WTC11 (cell line): ENCODE data around the gene ZNF391.

Experiments
- ATF3 ChIP-seq: sonication (generic); formaldehyde crosslinking; conservative IDR thresholded peaks from 2 replicates; pipeline ENCODE4 v1.8.1; 2022; ENCODE audit warnings: mild to moderate bottlenecking, missing genetic modification reagents
- CTCF ChIP-seq: fragments of 200-600 bp; IDR thresholded peaks from 2 replicates; pipeline ENCODE4 v1.8.0; 2022; ENCODE audit warnings: antibody characterized with exemption
- ESRRA ChIP-seq: sonication (generic); formaldehyde crosslinking; IDR thresholded peaks from 2 replicates; pipeline ENCODE4 v1.8.1; 2022; ENCODE audit warnings: mild to moderate bottlenecking, missing genetic modification reagents, borderline replicate concordance
- FOXP1 ChIP-seq: sonication (generic); formaldehyde crosslinking; IDR thresholded peaks from 2 replicates; pipeline ENCODE4 v1.8.0; 2022; ENCODE audit warnings: missing genetic modification reagents, mild to moderate bottlenecking, moderate library complexity, borderline replicate concordance
- IRF2 ChIP-seq: sonication (generic); formaldehyde crosslinking; IDR thresholded peaks from 2 replicates; pipeline ENCODE4 v1.8.0; 2022; ENCODE audit warnings: low read depth, missing genetic modification reagents, borderline replicate concordance
- JUN ChIP-seq: sonication (generic); formaldehyde crosslinking; IDR thresholded peaks from 2 replicates; pipeline ENCODE4 v1.8.0; 2023; ENCODE audit warnings: mild to moderate bottlenecking, missing genetic modification reagents
- MAX ChIP-seq: sonication (generic); formaldehyde crosslinking; IDR thresholded peaks from 2 replicates; pipeline ENCODE4 v1.8.0; 2022; ENCODE audit warnings: mild to moderate bottlenecking, missing genetic modification reagents
- MLX ChIP-seq: sonication (generic); formaldehyde crosslinking; IDR thresholded peaks from 2 replicates; pipeline ENCODE4 v1.8.1; 2023; ENCODE audit warnings: mild to moderate bottlenecking, missing genetic modification reagents, moderate library complexity
- NFE2L1 ChIP-seq: sonication (generic); formaldehyde crosslinking; IDR thresholded peaks from 2 replicates; pipeline ENCODE4 v1.8.1; 2023; ENCODE audit warnings: missing genetic modification reagents
- NFYB ChIP-seq: sonication (generic); formaldehyde crosslinking; conservative IDR thresholded peaks from 2 replicates; pipeline ENCODE4 v1.8.0; 2022; ENCODE audit warnings: low read depth, missing genetic modification reagents
- PRDM15 ChIP-seq: sonication (generic); formaldehyde crosslinking; IDR thresholded peaks from 2 replicates; pipeline ENCODE4 v1.8.0; 2022; ENCODE audit warnings: missing genetic modification reagents
- SOX15 ChIP-seq: fragments of 250-450 bp; sonication (Bioruptor Pico); IDR thresholded peaks from 2 replicates; pipeline ENCODE4 v1.9.0; 2021; ENCODE audit warnings: mild to moderate bottlenecking
- ZBTB21 ChIP-seq: sonication (generic); formaldehyde crosslinking; IDR thresholded peaks from 2 replicates; pipeline ENCODE4 v1.8.1; 2023; ENCODE audit warnings: mild to moderate bottlenecking, missing genetic modification reagents, borderline replicate concordance

GRCh38 chr6:27374824-27375612 lies 13.5 kb upstream of the ZNF391 start:
- TF ChIP-seq MAX (CRISPR knock-in tag), result no peak
- no peak for TF ChIP-seq MLX (CRISPR knock-in tag)
- TF ChIP-seq NFYB, result no peak
- no peak for TF ChIP-seq ZBTB21 (CRISPR knock-in tag)
- no peak for TF ChIP-seq NFE2L1 (CRISPR knock-in tag)
- TF ChIP-seq PRDM15 (CRISPR knock-in tag), result no peak
- no peak for TF ChIP-seq CTCF
- TF ChIP-seq ESRRA (CRISPR knock-in tag), result no peak
- TF ChIP-seq JUN (CRISPR knock-in tag), result no peak
- TF ChIP-seq FOXP1 (CRISPR knock-in tag), result no peak
- no peak for TF ChIP-seq ATF3 (CRISPR knock-in tag)
- TF ChIP-seq IRF2, result no peak
- no peak for TF ChIP-seq SOX15 (CRISPR knock-in tag)
